Measurements from ENCODE around the gene APOOL. TPM values are rescaled to one million over a fixed set of nuclear protein-coding genes. Genes with fewer than 3 reads are reported as not detected.

The APOOL gene
- total RNA-seq, 3 donors from 2014 or later, result 23.5 to 27.7 (median 24.0) TPM

DNA sequence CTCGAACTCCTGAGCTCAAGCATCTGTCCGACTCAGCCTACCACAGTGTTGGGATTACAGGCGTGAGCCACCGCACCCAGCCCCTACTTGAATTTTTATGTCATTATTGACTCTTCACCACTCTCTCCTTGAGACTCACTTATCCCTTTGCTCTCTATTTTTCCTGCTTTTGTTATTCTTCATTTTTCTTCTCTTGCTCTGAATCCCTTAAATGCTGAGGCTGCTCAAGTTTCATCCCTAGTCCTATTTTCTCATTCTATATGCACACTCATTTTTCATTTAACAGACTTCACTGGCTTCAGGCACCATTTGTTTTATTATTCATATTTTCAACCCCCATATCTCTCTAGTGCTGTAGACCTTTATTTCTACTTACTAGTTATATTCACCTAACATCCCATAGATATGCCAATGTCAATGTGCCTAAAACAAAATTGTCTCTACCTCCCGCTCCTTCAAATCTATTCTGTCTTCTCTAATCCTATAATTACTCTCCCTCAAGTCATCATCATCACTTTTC lies 85.7 kb downstream of the APOOL start:
- Histone ChIP-seq H3K4me1 (ENCODE audit: low read depth) (no peaks in the 10 kb centered on the region), H3K9me3 (no peaks in the 10 kb centered on the region), H3K36me3 (ENCODE audit: low read depth) (no peaks in the 10 kb centered on the region), H3K4me3 (no peak overlapping the region)
- no peak for TF ChIP-seq CTCF (IDR thresholded peaks at IDR 0.05)
- no peak for DNase-seq
- intact Hi-C loops (cut with DNase I, micrococcal nuclease), result no loop called here
- no peak for ATAC-seq

GRCh38 chrX:85107407-85107806 lies 103.7 kb downstream of the APOOL start:
- no peaks in the 10 kb centered on the region for H3K9me3 ChIP-seq
- no peak overlapping the region for H3K4me3 ChIP-seq
- no peak for ATAC-seq
- intact Hi-C loops (cut with DNase I, micrococcal nuclease), result no loop called here
- no peaks in the 10 kb centered on the region for H3K36me3 ChIP-seq (ENCODE audit: low read depth)
- TF ChIP-seq CTCF (IDR thresholded peaks at IDR 0.05), result no peak
- H3K4me1 ChIP-seq (ENCODE audit: low read depth), result no peaks in the 10 kb centered on the region
- peak in 1 of 3 donors; percentile 37 for DNase-seq

- no peaks in the 10 kb centered on the region for H3K4me1 ChIP-seq (ENCODE audit: low read depth)
- H3K4me3 ChIP-seq, result no peak overlapping the region
- no peak for TF ChIP-seq CTCF (IDR thresholded peaks at IDR 0.05)
- H3K9me3 ChIP-seq, result no peaks in the 10 kb centered on the region
- intact Hi-C loops (cut with DNase I, micrococcal nuclease), result no loop called here
- no peaks in the 10 kb centered on the region for H3K36me3 ChIP-seq (ENCODE audit: low read depth)
- DNase-seq, result no peak
- no peak for ATAC-seq
These were observed 104.5 kb downstream of the APOOL start for GRCh38 chrX:85108165-85108564.

- intact Hi-C loops (cut with DNase I, micrococcal nuclease), result no loop called here
These were observed 105.6 kb downstream of the APOOL start for GRCh38 chrX:85109235-85109634.

DNA sequence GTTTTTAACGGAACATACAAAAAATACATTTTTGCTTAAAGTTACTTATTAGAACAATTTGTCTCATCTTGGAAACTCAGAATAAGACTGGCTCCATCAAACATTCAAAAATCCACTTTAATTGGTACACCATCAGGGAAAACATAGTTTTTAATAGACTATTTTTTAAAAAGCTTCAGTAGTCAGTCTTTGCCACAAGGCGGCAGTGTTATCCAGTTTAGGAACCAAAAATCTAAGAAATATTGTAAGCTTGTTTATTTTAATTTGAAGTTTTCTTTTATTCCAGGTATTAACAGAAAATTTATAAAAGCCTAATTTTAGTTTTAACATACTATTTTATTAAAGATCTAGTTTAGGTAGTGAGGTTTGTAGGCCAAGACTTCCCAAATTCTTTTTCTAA lies 107.7 kb downstream of the APOOL start:
- TF ChIP-seq CTCF (IDR thresholded peaks at IDR 0.05), result peak; percentile 30
- DNase-seq, result peak in 1 of 3 donors; percentile 44
- Histone ChIP-seq H3K4me1 (ENCODE audit: low read depth) (no peaks in the 10 kb centered on the region), H3K4me3 (no peak overlapping the region), H3K9me3 (no peaks in the 10 kb centered on the region), H3K36me3 (ENCODE audit: low read depth) (no peaks in the 10 kb centered on the region)
- intact Hi-C loops (cut with DNase I, micrococcal nuclease), result loop anchor here (10.0 kb wide), 1 partner anchor 433 kb away; no protein-coding TSS in a partner anchor
- peak; percentile 40 for ATAC-seq

More at GRCh38 chrX:85109235-85109634, 105.6 kb downstream of the APOOL start:
- no peaks in the 10 kb centered on the region for H3K36me3 ChIP-seq (ENCODE audit: low read depth)
- DNase-seq (no peak), ATAC-seq (peak; percentile 39)
- H3K9me3 ChIP-seq, result no peaks in the 10 kb centered on the region
- no peak overlapping the region for H3K4me3 ChIP-seq
- no peaks in the 10 kb centered on the region for H3K4me1 ChIP-seq (ENCODE audit: low read depth)
- no peak for TF ChIP-seq CTCF (IDR thresholded peaks at IDR 0.05)

GRCh38 chrX:85112293-85112692 lies 108.6 kb downstream of the APOOL start:
- Histone ChIP-seq H3K9me3 (no peaks in the 10 kb centered on the region), H3K4me1 (ENCODE audit: low read depth) (no peaks in the 10 kb centered on the region), H3K36me3 (ENCODE audit: low read depth) (no peaks in the 10 kb centered on the region), H3K4me3 (no peak overlapping the region)
- TF ChIP-seq CTCF (IDR thresholded peaks at IDR 0.05), result no peak
- intact Hi-C loops (cut with DNase I, micrococcal nuclease), result loop anchor here (10.0 kb wide), 1 partner anchor 433 kb away; no protein-coding TSS in a partner anchor
- ATAC-seq (peak; percentile 93), DNase-seq (peak; percentile 55 to 76 (median 62))

All from mucosa of descending colon (tissue), 3 donors.